Activated CD4-positive, alpha-beta T cell treated with anti-CD3 and anti-CD28 coated beads, Interleukin-2, Interleukin-6, amounts not matched to agents 100 ng/mL and 50 ng/mL, durations not matched to agents 16 hours and 8 hours (primary cell): ENCODE measurements around the gene CALD1.

Source experiments
- DNase-seq: peaks from one replicate; pipeline ENCODE4 v3.0.0-alpha.2; 2020

The CALD1 gene

DNA sequence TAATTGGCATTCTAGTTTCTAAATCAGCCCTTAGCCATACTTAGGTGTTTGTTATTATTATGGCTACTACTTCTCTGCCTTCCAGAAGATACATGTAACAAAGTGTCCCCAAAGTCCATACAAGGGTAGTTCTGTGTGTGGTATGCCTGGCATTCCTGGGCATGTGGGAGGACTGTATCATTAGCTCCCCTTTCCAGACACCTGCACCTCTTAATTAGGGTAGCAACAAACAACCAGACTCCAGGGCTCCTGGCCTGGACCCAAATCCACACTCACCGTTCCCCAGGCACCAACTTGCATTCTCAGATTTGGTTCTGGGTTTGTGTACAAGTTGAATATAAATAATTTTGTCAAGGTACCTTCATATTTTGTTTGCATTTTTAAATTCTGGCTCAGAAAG, 15.5 kb upstream of the CALD1 start:
- no peak for DNase-seq

GRCh38 chr7:134764365-134764764, 15.1 kb upstream of the CALD1 start:
- no peak for DNase-seq

DNA sequence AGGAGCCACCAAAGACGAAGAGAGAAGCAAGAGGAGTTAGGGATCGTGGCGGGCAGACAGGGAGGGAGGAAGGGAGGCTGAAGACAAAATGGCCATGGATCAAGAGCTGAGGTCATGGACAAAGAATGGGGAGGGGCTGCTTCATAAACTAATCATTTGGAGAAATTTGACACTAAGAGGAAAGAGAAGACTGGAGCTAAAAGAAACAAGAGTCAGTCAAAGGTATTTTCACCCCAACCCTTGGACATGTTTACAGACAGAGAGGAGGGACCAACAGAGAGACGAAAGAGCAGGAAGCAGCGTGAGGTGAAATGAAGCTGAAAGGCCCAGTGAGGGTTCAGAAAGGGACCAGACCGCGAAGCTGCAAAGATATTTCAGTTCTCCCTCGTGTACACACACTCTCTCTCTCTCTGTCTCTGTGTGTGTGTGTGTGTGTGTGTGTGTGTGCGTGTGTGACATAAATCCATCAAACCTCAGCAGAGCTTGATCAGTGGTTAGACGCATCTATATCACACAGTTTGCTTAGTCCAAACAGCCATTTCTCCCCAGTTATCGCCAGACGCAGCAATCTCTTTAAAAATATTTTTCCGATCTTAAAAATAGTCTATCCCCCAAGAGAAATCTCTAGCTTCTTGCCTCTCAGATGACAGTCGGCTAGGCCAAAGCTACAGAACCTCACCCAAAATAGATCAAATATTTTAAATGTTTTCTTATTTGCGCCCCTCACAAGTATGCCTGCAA, 12.5 kb upstream of the CALD1 start:
- DNase-seq = no peak

DNA sequence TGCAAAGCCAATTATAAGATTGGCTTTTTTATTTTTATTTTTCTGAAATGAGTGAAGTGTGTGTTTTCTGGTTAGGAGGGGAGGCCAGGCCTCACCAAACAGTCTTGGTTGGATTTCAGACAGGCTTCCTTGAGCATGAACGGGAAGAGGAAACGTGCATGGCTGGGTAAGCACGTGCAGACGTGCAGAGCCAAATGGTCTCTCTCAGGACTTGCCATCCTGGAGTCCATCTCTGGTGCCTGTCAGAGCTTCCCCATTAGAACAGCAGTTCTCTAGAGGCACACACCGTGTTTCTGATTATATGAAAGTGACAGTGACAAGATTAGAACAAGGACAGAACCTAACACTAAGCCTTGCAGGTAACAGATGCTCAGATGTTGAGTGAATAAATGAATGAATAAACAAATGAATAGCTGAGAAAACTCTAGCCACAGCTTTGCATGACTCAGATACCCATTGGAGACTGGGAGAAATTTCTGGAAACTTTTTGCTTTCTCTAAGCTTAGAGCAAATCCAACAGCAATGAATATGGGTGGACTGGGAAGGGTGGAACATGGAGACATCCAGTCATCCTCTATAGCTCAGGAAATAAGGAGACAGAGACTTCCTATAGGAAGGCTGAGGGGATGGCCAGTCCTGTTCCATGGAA, 11.8 kb upstream of the CALD1 start:
- DNase-seq = no peak

DNA sequence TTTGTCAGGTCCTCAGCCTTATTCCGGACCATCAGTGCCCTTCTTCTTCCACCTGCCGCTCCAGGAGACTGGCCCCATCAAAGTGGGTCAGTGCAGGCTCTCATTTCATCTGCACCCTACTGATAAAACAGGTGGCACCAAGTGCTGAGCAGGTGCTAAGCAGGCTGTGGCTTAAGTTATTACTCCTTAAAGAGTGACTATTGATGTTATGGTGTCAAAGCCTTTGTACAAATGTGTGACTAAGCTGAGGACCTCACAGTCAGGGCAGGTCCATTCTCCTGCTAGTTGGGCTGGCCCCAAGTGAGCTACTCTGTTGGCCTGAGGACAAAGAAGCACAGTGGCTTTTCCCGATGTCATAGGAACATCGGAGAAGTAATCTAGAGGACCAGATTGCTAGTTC, 11.2 kb upstream of the CALD1 start:
- DNase-seq = no peak

DNA sequence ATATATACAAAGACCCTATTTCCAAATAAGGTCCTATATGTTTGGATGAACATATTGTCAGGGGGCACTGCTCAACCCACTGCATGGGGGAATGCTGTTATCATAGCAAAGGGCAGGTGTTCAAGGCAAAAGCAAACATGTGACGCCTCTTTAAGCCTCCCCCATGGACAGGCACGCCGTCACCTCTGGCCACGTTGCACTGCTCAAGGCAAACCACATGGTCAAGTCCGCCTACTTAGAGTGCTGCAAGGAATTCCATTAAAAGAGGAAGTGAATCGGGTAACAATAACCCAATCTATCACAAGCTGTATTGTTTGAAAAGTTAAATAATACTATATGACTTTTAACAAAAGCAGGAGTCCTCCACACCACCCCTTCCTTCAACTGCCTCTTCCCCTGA, 8.8 kb upstream of the CALD1 start:
- DNase-seq = no peak

- DNase-seq = no peak
Measured at GRCh38 chr7:134771111-134771510, 8.3 kb upstream of the CALD1 start.

DNA sequence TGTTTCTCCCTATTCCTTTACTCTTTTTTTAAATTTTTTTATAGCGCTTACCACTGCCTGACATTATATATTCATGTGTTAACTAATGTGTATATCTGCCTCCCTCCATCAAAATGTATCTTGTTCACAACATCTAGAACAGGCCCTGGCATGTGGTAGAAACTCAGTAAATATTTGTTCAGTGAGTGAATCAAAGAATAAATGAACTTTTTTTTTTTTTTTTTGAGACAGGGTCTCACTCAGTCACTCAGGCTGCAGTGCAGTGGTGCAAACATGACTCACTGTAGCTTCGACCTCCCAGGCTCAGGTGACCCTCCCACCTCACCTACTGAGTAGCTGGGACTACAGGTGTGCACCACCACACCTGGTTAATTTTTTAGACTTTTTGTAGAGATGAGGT, 7.5 kb upstream of the CALD1 start:
- DNase-seq = no peak

DNA sequence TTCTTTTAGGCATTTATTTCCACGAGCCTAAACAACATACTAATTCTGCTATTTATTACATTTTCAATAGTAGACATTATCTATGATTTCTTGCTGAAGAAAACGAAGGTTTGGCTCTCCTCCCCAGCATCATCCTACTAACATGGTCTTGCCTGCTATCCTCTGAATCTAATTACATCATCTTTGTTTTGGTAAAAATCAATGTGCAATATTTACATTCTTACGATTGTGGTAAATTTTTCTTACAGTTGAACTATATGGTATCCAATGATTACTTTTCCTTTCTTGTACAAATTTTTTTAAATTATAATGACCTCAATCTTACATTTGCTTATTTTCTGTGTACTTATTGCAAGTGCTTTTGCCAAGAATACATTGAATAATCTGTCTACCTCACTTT, 7.0 kb upstream of the CALD1 start:
- DNase-seq = no peak

GRCh38 chr7:134773164-134773563, 6.3 kb upstream of the CALD1 start:
- DNase-seq = no peak

DNA sequence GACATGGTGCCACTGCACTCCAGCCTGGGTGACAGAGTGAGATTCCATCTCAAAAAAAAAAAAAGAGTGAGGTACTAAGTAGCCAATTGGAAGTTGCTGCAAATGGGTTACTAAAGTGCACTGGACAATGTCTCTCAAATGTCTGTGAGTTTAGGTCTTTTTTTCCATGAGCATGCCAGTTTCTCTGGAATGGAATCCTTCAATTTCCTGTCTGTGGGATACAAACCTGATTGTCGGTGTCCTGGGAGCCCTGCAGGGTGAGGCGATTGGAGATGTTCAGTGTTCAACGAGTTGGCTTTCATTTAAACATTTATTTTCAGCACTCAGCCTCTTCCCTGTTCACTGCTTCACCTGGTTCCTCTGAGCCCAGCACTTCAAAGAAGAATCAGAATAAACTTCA, 5.3 kb upstream of the CALD1 start:
- DNase-seq = no peak

- no peak for DNase-seq
Measured at GRCh38 chr7:134777470-134777869, 2.0 kb upstream of the CALD1 start.

GRCh38 chr7:134777908-134778580, 1.4 kb upstream of the CALD1 start:
- no peak for DNase-seq

DNA sequence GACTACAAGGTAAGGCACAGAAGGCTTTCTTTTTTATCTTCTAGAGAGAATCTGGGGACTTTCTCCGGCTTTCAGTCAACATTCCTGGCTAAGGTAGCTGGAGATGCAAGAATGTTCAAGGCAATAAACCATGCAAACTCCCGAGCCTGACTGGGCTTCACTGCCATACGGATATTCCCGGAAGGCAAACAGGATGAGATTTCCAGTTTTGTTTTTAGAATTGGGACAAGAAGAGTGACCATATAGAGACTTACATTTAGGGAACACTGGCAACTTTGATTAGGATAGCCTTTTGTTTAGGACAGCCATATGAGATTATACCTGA, 269 bp downstream of the CALD1 start:
- no peak for DNase-seq

DNA sequence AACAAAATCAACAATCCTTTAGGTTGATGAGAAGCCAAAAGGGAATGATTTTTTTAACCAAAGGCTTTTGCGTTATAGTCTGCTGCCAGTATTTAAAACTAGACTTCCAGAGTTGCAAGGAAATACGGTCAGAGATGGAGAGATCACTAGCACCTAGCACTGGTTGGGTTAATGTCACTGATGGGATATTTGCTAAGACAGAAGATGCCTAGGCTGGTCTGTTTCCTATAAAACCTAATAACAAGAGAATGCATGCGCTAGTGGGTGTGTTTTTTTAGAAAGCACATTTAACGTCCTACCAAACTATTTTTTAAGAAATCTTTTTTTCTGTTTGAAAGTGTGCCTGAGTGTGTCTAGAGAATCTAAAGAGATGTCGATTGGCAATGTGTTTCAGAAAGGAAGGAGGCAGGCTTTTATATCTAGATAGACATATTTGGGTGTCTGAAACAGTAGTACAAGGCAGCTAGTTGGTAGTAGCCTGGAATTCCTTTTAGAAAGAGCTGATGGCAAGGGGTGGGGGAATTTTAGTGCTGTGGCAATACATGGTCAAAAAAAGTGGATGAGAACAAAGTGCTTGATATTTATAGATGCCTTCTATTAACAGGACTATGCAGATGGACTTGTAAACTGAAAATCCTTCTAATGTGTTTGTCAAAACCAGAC, 863 bp downstream of the CALD1 start:
- no peak for DNase-seq

GRCh38 chr7:134781171-134781570, 1.7 kb downstream of the CALD1 start:
- no peak for DNase-seq

GRCh38 chr7:134782121-134782623, 2.7 kb downstream of the CALD1 start:
- no peak for DNase-seq

- DNase-seq = no peak
Measured at GRCh38 chr7:134783294-134784069, 4.0 kb downstream of the CALD1 start.

DNA sequence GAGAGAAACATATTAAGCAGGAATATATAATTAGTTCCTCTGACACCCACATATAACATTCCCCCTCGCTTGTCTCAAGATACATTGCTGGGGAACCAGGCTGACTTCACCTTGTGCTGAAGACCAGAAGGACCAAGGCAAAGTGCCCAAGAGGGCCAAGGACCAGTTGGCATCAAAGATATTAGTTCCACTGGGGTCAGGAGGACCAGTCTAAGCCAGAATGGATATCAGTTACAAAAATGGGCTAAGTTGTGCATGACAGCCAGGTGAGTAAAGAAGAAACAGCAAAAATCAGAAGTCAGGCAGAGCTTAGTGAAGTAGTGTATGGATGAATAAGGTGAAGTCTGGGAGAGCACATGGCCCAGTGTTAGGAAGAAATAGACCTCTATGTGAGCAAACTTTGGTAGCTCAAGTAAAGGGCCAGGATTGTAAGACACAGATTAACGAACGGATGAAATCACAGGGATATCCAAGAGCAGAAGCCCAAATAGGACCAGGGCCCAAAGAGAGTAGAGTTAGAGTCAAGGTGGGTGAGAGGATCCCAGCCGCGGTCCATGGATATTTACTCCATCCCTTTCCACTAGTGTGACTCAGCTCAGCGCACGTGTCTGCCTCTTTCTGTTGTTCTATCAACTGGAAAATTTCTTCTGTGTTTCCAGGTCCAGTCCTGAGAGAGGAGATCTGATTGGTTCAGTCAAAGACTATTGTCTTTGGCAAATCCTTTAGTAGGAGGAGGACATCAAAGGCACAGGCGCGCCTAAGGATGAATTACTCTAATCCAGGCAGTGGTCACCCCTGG, 5.0 kb downstream of the CALD1 start:
- DNase-seq = no peak

DNA sequence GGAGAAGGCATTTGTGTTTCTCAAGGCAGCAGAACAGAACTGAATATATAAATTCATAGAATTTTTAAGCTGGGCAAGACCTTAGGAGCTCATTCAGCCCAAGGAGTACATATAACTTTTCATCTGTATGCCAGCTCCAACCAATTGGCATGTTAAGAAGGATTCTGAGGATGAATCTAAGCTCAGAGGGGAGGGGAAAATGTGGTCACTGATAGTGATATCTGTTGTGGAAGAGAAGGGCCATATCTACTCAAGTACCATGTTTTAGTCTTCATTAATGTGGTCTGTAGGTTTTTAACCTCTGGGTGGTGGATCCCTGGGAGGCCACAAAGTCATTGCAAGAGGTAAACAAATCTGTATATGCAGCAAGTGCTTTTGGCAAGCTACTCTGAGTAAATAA, 6.4 kb downstream of the CALD1 start:
- DNase-seq = no peak

DNA sequence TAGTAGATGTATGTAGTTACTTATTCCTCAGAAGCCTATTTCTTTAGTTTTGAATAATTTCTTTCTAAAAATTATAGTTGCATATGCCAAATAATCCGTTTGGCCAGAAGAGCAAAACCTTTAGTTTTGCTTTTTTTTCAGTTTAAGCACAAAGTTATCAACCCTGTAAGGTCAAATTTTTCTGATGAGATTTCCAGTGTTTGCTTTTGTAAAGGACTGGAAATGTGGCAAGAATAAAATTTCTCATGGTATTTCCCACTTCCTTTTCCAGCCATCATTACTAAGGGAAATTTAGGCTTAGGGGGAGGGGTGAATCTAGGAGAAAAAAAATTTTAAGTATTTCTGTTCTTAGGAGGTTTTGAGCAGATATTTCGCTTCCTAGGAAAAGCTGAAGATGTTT, 7.6 kb downstream of the CALD1 start:
- DNase-seq = no peak

- DNase-seq = no peak
Measured at GRCh38 chr7:134787720-134788119, 8.3 kb downstream of the CALD1 start.
